CD4-positive, alpha-beta T cell treated with Interleukin-4 for 4 hours (primary cell): ENCODE data around the gene SULT1C4.

Experiments
- DNase-seq: peaks from one replicate; pipeline ENCODE4 v3.0.0-alpha.2; 2020

The SULT1C4 gene

GRCh38 chr2:108376774-108377173 lies 980 bp upstream of the SULT1C4 start:
- no peak for DNase-seq

GRCh38 chr2:108377401-108377800 lies 353 bp upstream of the SULT1C4 start:
- no peak for DNase-seq

- no peak for DNase-seq
Observed at GRCh38 chr2:108378851-108379250, 1.1 kb downstream of the SULT1C4 start.

GRCh38 chr2:108382196-108382595 lies 4.4 kb downstream of the SULT1C4 start:
- no peak for DNase-seq

- DNase-seq = no peak
Observed at GRCh38 chr2:108383146-108383830, 5.5 kb downstream of the SULT1C4 start.

GRCh38 chr2:108384662-108385393 lies 7.1 kb downstream of the SULT1C4 start:
- no peak for DNase-seq

- no peak for DNase-seq
Observed at GRCh38 chr2:108385411-108386071, 7.8 kb downstream of the SULT1C4 start.

- DNase-seq = no peak
Observed at GRCh38 chr2:108388045-108388444, 10.3 kb downstream of the SULT1C4 start.

GRCh38 chr2:108390340-108390739 lies 12.6 kb downstream of the SULT1C4 start:
- DNase-seq = no peak

GRCh38 chr2:108392029-108392428 lies 14.3 kb downstream of the SULT1C4 start:
- DNase-seq = no peak

GRCh38 chr2:108393197-108393596 lies 15.4 kb downstream of the SULT1C4 start:
- no peak for DNase-seq

- no peak for DNase-seq
Observed at GRCh38 chr2:108395155-108395554, 17.4 kb downstream of the SULT1C4 start.

- DNase-seq = no peak
Observed at GRCh38 chr2:108396845-108397244, 19.1 kb downstream of the SULT1C4 start.

GRCh38 chr2:108399479-108399878 lies 21.7 kb downstream of the SULT1C4 start:
- no peak for DNase-seq

GRCh38 chr2:108401800-108402199 lies 24.0 kb downstream of the SULT1C4 start:
- DNase-seq = no peak

GRCh38 chr2:108403494-108403893 lies 25.7 kb downstream of the SULT1C4 start:
- no peak for DNase-seq

GRCh38 chr2:108404784-108405397 lies 27.1 kb downstream of the SULT1C4 start:
- no peak for DNase-seq

GRCh38 chr2:108407864-108408729 lies 30.3 kb downstream of the SULT1C4 start:
- no peak for DNase-seq

- no peak for DNase-seq
Observed at GRCh38 chr2:108409768-108410167, 32.0 kb downstream of the SULT1C4 start.

GRCh38 chr2:108412995-108413710 lies 35.4 kb downstream of the SULT1C4 start:
- no peak for DNase-seq

- no peak for DNase-seq
Observed at GRCh38 chr2:108413711-108414095, 35.9 kb downstream of the SULT1C4 start.
